Measurements from ENCODE around the gene ECM1.

ECM1 gene

DNA sequence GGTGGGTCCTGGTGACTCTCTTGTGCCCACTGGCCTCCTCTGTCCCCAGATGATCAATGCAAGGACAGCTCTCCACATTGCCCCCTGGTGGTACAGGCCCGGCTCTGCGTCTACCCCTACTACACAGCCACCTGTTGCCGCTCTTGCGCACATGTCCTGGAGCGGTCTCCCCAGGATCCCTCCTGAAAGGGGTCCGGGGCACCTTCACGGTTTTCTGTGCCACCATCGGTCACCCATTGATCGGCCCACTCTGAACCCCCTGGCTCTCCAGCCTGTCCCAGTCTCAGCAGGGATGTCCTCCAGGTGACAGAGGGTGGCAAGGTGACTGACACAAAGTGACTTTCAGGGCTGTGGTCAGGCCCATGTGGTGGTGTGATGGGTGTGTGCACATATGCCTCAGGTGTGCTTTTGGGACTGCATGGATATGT, 52.1 kb downstream of the ECM1 start:
- DNase-seq = peak; percentile 62 to 74

DNA sequence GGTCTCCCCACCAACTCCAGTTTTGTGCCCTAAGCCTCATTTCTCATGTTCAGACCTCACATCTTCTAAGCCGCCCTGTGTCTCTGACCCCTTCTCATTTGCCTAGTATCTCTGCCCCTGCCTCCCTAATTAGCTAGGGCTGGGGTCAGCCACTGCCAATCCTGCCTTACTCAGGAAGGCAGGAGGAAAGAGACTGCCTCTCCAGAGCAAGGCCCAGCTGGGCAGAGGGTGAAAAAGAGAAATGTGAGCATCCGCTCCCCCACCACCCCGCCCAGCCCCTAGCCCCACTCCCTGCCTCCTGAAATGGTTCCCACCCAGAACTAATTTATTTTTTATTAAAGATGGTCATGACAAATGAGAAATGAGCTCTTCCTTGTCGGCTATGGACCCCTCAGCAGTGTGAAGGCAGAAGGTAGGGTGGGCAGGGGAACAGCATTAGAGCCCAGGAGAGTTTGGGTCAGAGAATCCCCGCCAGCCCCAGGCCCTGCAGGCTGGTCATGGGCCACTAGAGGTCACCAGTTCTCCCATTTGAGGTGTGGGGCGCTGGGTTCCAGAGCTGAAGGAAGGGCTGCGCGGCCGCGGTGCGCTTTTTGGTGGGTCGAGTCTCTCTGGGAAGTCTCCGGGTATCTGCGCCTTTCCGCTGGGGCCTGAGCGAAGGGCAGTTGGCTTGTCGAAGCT, 52.8 kb downstream of the ECM1 start:
- DNase-seq = peak; percentile 91 to 94

DNA sequence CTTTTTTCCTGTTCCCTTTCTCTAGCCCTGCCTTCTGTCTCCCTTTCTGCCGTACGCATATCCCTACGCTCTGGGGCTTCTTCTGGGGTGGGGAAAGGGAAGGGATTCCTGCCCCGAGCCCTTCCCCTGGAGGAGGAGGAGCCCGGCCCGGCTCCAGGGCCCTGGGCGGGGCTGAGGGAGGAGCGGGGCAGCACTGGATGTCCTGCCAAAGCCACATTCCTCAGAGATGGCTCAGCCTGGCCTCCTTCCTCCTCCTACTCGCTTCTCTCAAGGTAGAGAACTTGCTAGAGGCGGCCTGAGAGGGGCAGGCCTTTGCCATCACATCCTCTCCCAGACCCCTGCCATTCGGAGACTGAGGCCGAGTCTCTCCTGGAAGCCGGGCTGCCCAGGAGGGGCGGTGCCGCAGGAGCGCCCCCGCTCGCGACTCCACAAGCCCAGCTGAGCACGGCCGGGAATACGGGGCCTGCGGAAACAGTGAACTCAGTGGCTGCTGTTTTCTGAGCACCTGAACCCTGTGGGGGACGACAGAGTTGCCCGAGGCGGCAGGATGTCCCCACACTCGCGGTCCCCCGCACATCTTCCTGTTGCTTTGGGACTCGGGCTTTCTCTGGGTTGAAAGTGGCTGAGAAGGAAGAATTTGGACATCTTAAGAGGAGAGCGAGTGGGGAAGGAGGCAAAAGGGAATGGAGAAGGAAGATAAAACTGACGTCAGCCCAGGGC, 53.5 kb downstream of the ECM1 start:
- peak; percentile 91 to 94 for DNase-seq

DNA sequence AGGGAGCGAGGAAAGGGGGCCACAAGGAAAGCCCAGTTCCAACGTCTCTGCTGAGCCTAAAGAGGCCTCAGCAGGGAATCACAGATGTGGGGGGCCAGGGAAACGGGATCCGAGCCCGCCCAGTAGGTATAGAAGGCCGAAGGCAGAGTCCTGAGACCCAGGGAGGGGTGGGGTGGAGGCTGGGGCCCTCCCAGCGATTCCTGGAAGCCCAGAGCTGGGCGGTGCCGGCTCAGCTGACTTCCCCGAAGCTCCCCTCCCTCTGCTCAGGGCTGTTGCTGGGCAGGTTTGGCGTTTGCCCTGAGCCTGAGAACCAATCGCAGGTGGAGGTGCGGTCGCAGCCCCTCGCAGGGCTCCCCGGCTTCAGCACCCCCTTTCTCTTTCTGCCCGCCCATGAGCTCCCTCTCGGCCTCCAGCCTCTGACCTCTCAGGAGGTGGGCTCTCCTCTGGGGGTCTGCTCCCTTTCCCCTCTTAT, 54.1 kb downstream of the ECM1 start:
- peak; percentile 79 to 85 for DNase-seq

DNA sequence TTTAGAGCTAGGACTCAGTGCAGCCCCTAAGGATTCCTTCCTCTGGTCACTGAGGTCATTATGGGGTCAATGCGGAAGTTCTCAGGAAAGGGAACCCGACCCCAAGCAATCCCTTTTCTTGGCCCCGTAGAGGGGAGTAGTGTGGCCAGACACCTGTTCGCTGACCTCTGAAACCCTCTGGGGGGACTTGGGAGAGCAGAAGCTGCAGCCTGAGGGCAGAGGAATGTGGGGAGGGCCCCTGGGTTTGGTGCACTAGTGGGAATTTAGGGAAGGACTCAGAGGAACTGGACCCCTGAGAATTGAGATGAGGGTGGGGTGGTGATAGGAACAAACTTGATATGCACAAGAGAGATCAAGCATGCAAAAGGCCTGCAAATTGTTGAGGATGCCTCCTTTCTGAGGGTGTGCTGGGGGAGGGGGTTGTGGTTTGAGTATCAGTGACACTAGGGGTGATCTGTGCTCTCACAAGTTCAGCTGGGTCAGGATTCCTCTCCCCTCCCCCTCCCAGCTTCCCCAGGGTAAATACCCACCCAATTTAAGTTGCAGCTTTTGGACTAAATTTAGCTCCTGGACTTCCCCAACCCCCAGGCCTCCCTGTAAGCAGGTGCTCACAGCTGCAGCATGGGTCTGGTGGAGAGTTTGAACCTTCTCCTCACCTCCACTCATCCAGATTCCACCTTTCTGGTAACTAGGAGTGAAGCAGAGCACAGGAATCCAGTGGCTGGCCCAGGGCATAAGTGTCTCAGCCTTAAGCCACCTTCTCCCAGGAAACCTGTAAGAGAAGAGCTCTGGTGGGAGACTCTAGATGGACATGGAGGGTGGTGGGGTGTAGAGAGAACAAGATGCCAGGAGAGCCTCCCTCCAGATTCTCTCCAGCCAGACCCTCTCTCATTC, 54.8 kb downstream of the ECM1 start:
- no peak for DNase-seq

Data from Kasumi-1 (cell line).